ENCODE data around the gene SQOR.

SQOR gene

DNA sequence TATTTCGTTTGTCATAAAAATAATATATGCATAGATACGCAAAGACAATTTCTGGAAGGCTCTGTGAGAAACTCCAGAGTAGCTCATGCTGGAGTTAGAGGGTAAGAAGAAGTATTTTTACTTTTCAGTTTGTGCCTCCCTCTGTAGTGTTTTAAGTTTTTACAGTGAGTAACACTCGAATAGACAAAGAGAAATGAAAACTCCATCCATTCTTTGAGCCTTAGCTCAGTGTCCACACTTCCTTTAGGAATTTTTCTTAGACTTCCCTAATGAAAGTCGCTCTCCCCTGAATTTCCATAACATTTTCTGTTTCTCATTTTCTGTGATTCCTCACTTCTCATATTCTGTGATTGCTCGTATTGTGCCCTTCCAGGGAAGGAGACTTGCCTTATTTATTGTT lies 45.6 kb upstream of the SQOR start:
- H3K4me2 ChIP-seq: peak overlapping the region; percentile 82 to 99 (median 94); a peak in 21 of 22 replicates
- H3K36me3 ChIP-seq: peaks cover 19 to 34% (median 31%) of the 10 kb centered on the region in 11 experiments; a peak in 21 of 22 replicates
- TF ChIP-seq Cebpa-rat (IDR thresholded peaks at IDR 0.05): no peak
- H4K20me1 ChIP-seq: peaks cover 7 to 39% (median 14%) of the 10 kb centered on the region in 11 experiments; a peak in 14 of 22 replicates
- peak overlapping the region in 2 of 11 experiments; percentile 21 to 95; a peak in 2 of 22 replicates for H3K27ac ChIP-seq
- H3K9me3 ChIP-seq (replicated peaks in 1 of 11): peaks cover 0 to 14% (median 0%) of the 10 kb centered on the region in 11 experiments; a peak in 8 of 22 replicates
- H3K9ac ChIP-seq: peak overlapping the region in 6 of 11 experiments; percentile 22 to 98 (median 65); a peak in 10 of 22 replicates
- no peaks in the 10 kb centered on the region for H3K27me3 ChIP-seq
- peaks cover 34 to 68% (median 45%) of the 10 kb centered on the region in 10 experiments for H3K4me1 ChIP-seq
- H3K4me3 ChIP-seq: peak overlapping the region; percentile 8 to 94 (median 80); a peak in 15 of 20 replicates

DNA sequence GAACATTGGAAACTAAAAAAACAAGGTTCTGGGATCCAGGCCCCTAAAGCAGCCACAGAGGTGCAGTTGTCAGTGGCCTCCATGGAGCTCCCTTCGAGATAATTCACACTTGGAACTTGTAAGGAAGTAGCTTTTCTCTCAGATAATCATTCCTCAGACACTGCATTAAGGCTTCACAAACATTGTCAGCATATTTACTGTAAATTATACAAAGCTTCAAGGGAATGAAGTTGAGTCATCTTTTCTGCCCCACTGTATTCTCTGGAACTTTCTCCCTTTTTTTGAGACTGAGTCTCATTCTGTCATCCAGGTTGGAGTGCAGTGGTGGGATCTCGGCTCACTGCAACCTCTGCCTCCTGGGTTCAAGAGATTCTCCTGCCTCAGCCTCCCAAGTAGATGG lies 40.5 kb upstream of the SQOR start:
- no peak for TF ChIP-seq Cebpa-rat (IDR thresholded peaks at IDR 0.05)
- Histone ChIP-seq H3K27me3 (no peaks in the 10 kb centered on the region), H3K4me3 (no peak overlapping the region), H3K9me3 (replicated peaks in 1 of 11) (peaks cover 21 to 48% (median 37%) of the 10 kb centered on the region in 11 experiments), H3K4me1 (peaks cover 8 to 50% (median 20%) of the 10 kb centered on the region in 10 experiments), H3K4me2 (peak overlapping the region in 2 of 11 experiments; percentile 36 to 56; a peak in 4 of 22 replicates), H3K27ac (peak overlapping the region in 1 of 11 experiments; percentile 27; a peak in 1 of 22 replicates), H4K20me1 (peaks cover 0 to 43% (median 11%) of the 10 kb centered on the region in 11 experiments; a peak in 11 of 22 replicates), H3K36me3 (peaks cover 43 to 70% (median 68%) of the 10 kb centered on the region in 11 experiments), H3K9ac (peak overlapping the region in 1 of 11 experiments; percentile 35; a peak in 1 of 22 replicates)

DNA sequence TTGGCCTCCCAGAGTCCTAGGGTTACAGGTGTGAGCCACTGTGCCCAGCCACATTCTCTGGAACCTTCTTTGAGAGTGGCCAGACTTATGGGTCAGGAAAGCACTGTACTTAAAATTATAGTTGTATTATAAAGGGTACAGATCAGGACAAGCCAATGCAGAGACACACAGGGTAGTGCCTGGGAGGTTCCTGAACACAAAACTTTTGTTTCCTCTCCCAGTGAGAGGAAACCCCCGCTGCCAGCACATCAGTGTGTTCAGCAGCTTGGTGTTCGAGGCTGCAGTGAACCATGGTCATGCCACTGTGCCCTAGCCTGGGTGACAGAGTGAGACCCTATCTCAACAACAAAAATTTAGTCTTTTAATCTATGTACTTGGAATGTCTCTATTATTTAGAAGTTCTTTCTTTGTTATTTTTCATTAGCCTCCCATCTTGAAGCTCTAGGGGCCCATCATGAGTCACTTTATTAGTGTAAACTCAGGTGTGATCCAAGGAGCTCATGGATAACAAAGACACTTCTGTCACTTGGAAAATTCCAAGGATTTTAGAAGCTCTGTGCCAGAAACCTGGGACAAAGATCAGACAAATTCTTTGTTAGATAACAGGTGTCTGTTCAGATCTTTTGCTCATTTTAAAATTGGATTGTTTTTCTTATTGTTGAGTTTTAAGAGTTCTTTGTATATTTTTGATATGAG lies 39.8 kb upstream of the SQOR start:
- TF ChIP-seq Cebpa-rat (IDR thresholded peaks at IDR 0.05): no peak
- Histone ChIP-seq H3K4me2 (peak overlapping the region in 2 of 11 experiments; percentile 36 to 56; a peak in 4 of 22 replicates), H3K27me3 (no peaks in the 10 kb centered on the region), H3K9ac (0 out of 22 replicates have a peak overlapping the region, but pooled peaks of 1 of the 11 experiments have one; percentile 35), H3K27ac (no peak overlapping the region; a peak in 1 of 22 replicates), H3K9me3 (replicated peaks in 1 of 11) (peaks cover 21 to 48% (median 37%) of the 10 kb centered on the region in 11 experiments), H3K4me1 (peaks cover 4 to 43% (median 14%) of the 10 kb centered on the region in 10 experiments; a peak in 15 of 20 replicates), H3K36me3 (peaks cover 43 to 70% (median 68%) of the 10 kb centered on the region in 11 experiments), H4K20me1 (peaks cover 0 to 42% (median 10%) of the 10 kb centered on the region in 11 experiments; a peak in 11 of 22 replicates), H3K4me3 (no peak overlapping the region)

DNA sequence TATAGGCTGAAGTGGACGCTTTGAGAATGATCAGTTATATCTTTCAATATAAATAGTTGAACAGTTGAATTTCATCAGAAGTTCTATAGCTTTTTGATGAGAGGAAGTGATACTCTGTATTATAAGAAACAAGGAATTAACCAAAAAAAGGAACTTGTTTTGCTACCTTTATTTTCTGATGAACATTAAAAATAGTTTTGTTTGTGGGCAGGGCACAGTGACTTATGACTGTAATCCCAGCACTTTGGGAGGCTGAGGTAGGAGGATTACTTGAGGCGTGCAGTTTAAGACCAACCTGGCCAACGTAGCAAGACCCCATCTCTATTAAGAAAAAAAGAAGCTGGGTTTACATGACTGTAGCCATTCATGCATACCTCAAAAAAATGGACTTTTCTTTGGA lies 30.9 kb upstream of the SQOR start:
- Histone ChIP-seq H3K27me3 (no peaks in the 10 kb centered on the region), H3K4me2 (peak overlapping the region; percentile 7 to 83 (median 57); a peak in 18 of 22 replicates), H3K9me3 (replicated peaks in 1 of 11) (no peaks in the 10 kb centered on the region; a peak in 1 of 22 replicates), H4K20me1 (peaks cover 0 to 68% (median 15%) of the 10 kb centered on the region in 11 experiments; a peak in 12 of 22 replicates), H3K36me3 (peaks cover 32 to 67% (median 55%) of the 10 kb centered on the region in 11 experiments), H3K4me1 (peaks cover 5 to 59% (median 33%) of the 10 kb centered on the region in 10 experiments; a peak in 19 of 20 replicates), H3K27ac (peak overlapping the region in 9 of 11 experiments; percentile 27 to 78 (median 65); a peak in 15 of 22 replicates), H3K4me3 (peak overlapping the region in 1 of 10 experiments; percentile 17; a peak in 1 of 20 replicates), H3K9ac (peak overlapping the region in 4 of 11 experiments; percentile 40 to 66 (median 53); a peak in 6 of 22 replicates)
- no peak for TF ChIP-seq Cebpa-rat (IDR thresholded peaks at IDR 0.05)

DNA sequence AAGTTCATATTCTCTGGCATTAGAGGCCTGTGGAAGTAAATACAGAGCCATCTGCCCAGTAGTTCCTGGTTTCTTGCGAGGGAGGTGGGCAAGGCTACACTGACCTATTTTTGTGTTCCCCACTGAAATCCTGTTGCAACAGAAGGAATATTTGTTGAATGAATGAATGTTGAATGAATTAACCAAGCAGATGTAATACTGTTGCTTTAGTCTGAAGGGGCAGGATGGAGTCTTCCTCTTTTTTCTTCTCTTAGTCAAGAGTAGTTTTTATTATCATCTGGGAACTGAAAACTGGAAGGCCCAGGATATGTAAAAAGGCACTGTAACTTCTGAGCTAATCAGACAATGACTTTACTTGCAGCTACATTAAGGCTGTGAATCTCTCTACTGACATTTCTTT lies 30.5 kb upstream of the SQOR start:
- Histone ChIP-seq H3K9ac (peak overlapping the region in 5 of 11 experiments; percentile 40 to 66 (median 53); a peak in 8 of 22 replicates), H3K27me3 (no peaks in the 10 kb centered on the region), H3K9me3 (replicated peaks in 1 of 11) (no peaks in the 10 kb centered on the region; a peak in 1 of 22 replicates), H3K27ac (peak overlapping the region in 9 of 11 experiments; percentile 27 to 78 (median 65); a peak in 17 of 22 replicates), H3K4me3 (peak overlapping the region in 2 of 10 experiments; percentile 0 to 17; a peak in 1 of 20 replicates), H4K20me1 (peaks cover 0 to 68% (median 15%) of the 10 kb centered on the region in 11 experiments; a peak in 12 of 22 replicates), H3K4me1 (peaks cover 5 to 59% (median 33%) of the 10 kb centered on the region in 10 experiments; a peak in 19 of 20 replicates), H3K4me2 (peak overlapping the region in 10 of 11 experiments; percentile 5 to 83 (median 63); a peak in 17 of 22 replicates), H3K36me3 (peaks cover 35 to 69% (median 55%) of the 10 kb centered on the region in 11 experiments)
- 0 out of 22 replicates have a peak, but pooled peaks of 1 of the 11 experiments have one; percentile 23 for TF ChIP-seq Cebpa-rat (IDR thresholded peaks at IDR 0.05)

DNA sequence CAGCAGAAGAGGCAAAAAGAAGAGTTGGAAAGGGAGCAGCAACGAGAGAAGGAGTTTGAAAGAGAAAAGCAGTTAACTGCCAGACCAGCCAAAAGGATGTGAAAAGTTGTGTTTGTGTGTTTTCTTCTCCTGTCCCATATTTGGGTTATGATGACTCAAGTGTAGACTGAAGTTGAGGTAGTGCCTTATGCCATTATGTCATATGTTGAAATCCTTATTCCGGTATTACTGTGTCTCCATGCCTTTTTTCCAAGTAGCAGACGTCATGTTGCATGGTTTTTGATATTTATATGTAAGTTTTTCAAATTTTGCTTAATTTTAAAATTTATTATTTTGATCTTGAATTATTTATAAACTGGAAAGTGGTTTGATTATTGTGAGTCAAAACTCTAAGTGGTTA lies 28.4 kb upstream of the SQOR start:
- peak overlapping the region in 2 of 11 experiments; percentile 31 to 35; a peak in 3 of 22 replicates for H3K27ac ChIP-seq

DNA sequence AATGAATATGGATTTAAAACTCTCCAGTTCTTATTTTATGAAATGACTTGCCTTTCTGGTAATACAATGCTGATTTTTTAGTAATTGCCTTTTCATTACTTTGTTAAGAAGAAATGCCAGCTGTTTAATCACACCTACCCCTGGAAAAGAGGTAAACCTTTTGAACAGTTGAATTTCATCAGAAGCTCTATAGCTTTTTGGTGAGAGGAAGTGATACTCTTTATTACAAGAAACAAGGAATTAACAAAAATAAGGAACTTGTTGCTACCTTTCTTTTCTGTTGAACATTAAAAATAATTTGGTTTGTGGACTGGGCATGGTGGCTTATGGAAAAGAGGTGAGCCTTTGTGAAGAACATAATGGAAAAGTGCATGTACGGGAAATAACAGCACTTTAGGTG lies 28.0 kb upstream of the SQOR start:
- Histone ChIP-seq H3K9me3 (replicated peaks in 1 of 11) (no peaks in the 10 kb centered on the region), H4K20me1 (peaks cover 0 to 52% (median 12%) of the 10 kb centered on the region in 11 experiments; a peak in 12 of 22 replicates), H3K27ac (peak overlapping the region in 1 of 11 experiments; percentile 35; a peak in 2 of 22 replicates), H3K4me3 (no peak overlapping the region), H3K36me3 (peaks cover 41 to 61% (median 50%) of the 10 kb centered on the region in 11 experiments), H3K4me2 (peak overlapping the region in 5 of 11 experiments; percentile 32 to 82 (median 74); a peak in 10 of 22 replicates), H3K4me1 (peaks cover 5 to 56% (median 33%) of the 10 kb centered on the region in 10 experiments; a peak in 19 of 20 replicates), H3K27me3 (no peaks in the 10 kb centered on the region), H3K9ac (no peak overlapping the region)
- TF ChIP-seq Cebpa-rat (IDR thresholded peaks at IDR 0.05): no peak

More for the DNA sequence above, 28.4 kb upstream of the SQOR start:
- no peak for TF ChIP-seq Cebpa-rat (IDR thresholded peaks at IDR 0.05)
- H3K27me3 ChIP-seq: no peaks in the 10 kb centered on the region
- H4K20me1 ChIP-seq: peaks cover 0 to 56% (median 14%) of the 10 kb centered on the region in 11 experiments; a peak in 12 of 22 replicates
- peaks cover 5 to 59% (median 33%) of the 10 kb centered on the region in 10 experiments; a peak in 19 of 20 replicates for H3K4me1 ChIP-seq
- H3K9me3 ChIP-seq (replicated peaks in 1 of 11): no peaks in the 10 kb centered on the region; a peak in 1 of 22 replicates
- peak overlapping the region in 4 of 11 experiments; percentile 67 to 83 (median 78); a peak in 7 of 22 replicates for H3K4me2 ChIP-seq
- no peak overlapping the region for H3K9ac ChIP-seq
- peaks cover 42 to 65% (median 53%) of the 10 kb centered on the region in 11 experiments for H3K36me3 ChIP-seq
- H3K4me3 ChIP-seq: no peak overlapping the region

DNA sequence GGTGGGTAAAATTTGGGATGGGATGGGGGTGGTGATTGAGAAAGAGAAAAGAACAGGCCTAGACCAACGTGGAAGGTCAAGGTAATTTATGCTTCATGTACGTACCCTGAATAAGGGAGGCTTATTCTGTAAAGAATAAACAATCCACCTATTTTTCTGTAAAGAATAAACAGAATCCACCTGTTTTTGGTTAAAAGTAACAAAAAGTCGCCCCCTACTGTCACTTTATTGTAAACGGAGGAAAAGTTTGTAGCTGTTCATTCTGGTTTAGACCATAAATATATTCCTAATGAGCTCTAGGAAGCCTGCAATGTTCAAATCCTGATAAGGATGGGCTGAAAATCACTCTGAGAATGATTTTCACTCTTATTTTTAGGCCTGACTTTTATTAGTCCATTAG lies 23.5 kb upstream of the SQOR start:
- Histone ChIP-seq H3K27ac (no peak overlapping the region), H3K4me2 (no peak overlapping the region), H3K27me3 (no peaks in the 10 kb centered on the region), H4K20me1 (peaks cover 0 to 12% (median 0%) of the 10 kb centered on the region in 11 experiments; a peak in 3 of 22 replicates), H3K4me1 (peaks cover 0 to 21% (median 8%) of the 10 kb centered on the region in 10 experiments; a peak in 10 of 20 replicates), H3K9me3 (replicated peaks in 1 of 11) (no peaks in the 10 kb centered on the region), H3K4me3 (no peak overlapping the region), H3K9ac (no peak overlapping the region), H3K36me3 (peaks cover 23 to 39% (median 32%) of the 10 kb centered on the region in 11 experiments)
- no peak for TF ChIP-seq Cebpa-rat (IDR thresholded peaks at IDR 0.05)

All from BLaER1 treated with 17β-estradiol and CSF1 and Interleukin-3, amounts not matched to agents 10 nM and 100 nM (cell line).